Neural progenitor cell (in vitro differentiated cells): ENCODE data around the gene MAPK10.

Experiments
- CTCF ChIP-seq: fragments of 200-600 bp; sonication (generic); IDR thresholded peaks from 2 replicates; pipeline ENCODE4 v1.5.1; 2017; ENCODE audit warnings: antibody characterized with exemption, mild to moderate bottlenecking
- EZH2 ChIP-seq: fragments of 200-600 bp; sonication (generic); IDR thresholded peaks from 2 replicates; pipeline ENCODE4 v1.6.1; 2017; ENCODE audit warnings: antibody characterized with exemption, mild to moderate bottlenecking, moderate library complexity

- TF ChIP-seq CTCF (no peak), EZH2 (no peak)
Measured at GRCh38 chr4:86338989-86339388, 20.9 kb downstream of the MAPK10 start.
